CD4-positive, alpha-beta T cell treated with Interleukin-2 at 100 ng/mL for 4 hours (primary cell): Measurements from ENCODE around the gene ISYNA1.
"Not testable (repeated sequence)": the region's sequence is repeated elsewhere in the genome, so short reads cannot be mapped to it uniquely, and the experiment has no call there.

ENCODE experiments used
- DNase-seq: peaks from one replicate; pipeline ENCODE4 v3.0.0-alpha.2; 2020; ENCODE audit warnings: low spot score

ISYNA1 gene

DNA sequence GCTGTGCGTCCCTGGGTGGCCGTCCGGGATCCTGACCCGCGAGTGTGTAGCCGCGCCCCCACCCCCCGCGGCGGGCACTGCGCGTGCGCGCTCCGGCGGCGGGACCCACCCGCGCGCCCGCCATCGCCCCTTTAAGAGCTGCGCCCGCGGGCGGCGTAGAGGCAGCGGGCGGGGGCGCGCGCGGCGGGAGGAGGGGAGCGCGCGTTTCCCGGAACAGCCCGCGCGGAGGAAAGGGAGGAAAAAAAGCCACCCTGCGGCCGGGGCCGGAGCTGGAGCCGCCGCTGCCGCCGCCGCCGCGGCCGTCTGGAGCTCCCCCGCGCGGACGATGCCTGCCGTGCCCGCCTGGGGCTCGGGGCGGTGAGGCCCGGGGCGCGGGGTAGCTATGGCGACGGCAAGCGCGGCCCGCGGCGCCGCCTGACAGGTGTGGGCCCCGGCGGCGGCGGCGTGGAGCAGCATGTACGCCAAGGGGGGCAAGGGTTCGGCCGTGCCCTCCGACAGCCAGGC, 18.7 kb downstream of the ISYNA1 start, which contains the start of gene SSBP4:
TSS of gene SSBP4 (plus strand) at position 204 of the 504 bp plus-strand sequence. CDS start at position 455, 251 bp downstream.
- peak; percentile 73 for DNase-seq

DNA sequence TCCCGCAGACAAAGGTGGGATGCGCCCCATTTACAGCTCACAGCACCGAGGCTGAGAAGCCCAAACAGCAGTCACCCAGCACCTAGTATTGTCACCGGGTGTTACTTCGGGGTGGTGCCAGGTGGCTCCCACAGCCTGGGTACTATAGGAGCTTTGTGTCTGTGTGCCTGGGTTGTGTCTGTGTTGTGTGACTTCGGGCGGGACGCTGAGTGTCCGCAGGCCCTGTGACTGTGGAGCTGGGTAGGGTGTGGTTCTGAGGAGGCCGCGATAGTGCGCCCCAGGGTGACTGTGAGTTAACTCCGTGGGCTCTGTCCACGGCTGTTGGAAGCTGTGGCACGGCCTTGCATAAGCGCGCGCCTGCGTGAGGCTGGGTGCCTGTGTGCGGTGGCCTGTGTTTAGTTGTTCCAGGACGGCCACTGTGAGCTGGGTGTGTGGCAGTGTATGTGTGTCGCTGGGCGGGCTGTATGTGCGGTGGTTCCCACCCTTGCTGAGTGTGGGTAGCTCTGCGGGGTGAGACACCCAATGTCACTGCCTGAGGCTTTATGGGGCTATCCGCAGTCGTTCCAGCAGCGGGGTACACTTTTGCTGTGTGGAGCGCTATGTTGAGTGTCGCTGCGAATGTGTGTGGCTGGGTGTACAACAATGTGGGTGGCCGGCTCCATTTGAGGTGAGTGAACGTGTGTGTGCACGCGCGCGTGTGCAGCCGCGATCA, 19.3 kb downstream of the ISYNA1 start:
- peak; percentile 55 for DNase-seq

DNA sequence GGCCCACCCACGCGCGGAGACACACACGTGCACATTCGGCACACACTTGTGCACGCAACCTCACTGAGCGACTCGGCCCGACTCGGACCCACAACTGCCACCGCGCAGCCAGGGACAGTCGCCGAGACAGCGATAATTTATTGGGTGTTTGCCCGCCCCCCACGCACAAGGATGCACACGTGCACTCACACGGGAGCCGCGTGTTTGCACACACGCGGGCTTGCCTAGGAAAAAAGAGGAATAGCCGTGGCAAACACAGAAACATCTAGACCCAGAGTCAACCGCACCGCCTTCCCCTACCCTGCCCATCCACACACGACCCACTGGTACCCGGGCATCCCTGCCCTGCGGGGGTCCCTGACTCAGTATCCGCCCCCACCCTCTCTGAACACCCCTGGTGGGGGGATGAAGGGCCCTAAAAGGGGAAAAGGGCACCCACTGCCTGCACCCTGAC, 19.9 kb downstream of the ISYNA1 start:
- DNase-seq = no peak

DNA sequence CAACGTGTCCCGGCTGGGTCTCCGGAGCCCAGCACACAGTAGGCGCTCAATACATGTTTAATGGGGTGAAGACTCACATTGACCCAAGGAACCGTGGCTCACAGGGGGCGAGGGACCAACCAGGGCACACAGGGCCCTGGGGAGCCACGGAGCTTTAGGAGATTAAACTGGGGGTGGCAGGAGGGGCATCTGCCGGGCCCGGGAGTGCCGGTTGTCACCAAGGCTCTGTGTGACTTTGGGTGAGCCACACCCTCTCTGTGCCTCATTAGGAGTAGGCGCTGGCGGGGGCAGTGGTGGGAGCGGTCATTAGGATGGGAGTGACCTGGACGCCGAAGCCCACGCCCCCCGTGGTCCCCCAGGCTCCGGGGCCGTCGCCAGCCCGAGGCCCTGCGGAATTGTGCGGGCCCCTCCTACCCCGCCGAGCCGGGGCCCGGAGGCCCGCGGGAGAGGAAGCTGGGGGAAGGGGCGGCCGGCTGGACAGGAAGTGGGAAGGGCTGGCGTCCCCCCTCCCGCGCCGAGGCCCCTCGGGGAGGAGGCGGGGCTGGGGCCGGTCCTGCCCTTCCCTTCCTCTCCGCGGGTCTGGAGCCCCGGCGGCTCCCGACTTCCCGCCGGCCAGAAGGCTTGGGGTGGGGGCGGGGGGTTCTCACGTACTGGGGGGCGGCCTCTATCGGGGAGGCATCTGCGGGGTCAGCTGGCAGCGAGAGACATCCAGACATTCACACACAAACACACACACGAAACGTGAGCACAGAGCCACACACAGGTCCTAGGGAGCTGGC, 20.5 kb downstream of the ISYNA1 start:
- peak; percentile 42 for DNase-seq

DNA sequence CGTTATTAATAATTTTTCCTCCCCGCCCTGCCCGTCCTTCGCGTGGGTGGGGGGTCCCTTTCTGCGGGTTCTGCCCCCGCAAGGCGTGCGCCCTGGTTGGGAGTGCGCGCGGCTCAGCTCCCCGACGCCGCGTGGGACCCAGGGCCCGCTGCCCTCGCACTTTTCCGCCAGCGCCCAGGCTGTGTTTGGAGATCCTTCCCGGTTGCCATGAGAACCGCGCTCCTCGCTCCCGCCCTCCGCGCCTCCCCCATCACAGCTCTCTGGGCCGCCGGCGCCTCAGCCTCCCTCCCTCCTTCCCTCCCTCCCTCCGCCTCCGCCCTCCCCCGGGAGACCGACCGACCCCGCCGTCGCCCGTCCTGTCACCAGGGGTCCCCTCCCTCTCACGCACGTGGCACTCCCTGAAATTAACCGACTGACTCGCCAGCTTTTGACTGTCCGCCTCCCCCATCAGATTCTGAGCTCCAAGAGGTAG, 21.1 kb downstream of the ISYNA1 start:
- DNase-seq = peak; percentile 83

DNA sequence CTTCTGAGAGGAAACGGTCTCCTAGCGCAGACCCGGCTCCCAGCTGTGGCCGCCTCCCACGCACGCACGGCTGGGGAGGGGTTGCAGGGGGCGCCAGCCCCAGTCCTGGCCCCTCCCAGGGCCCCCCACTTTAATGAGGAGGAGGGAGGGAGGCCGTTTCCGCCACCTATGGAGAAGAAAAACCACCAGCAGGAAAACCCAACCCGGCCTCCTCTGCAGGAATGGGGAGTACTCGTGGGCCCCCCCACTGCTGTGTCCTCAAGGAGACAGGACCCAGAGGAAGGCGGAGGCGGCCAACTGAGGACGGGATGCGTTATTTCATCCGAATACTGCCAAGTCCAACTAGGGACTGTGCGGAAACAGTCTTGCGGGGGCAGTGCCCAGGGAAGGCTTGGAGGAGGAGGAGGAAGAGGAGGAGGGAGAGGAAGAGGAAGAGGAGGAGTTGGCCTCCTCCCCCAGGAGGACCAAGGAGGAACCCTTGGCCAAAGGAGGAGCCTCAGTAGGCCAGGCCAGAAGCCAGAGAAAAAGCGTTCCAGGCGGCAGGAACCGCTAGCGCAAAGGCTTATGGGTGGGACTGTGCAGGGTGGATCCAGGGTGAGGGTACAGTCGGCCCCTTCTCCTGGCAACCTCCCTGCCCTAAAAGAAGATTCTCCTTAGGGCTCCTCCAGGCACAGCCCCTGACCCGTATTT, 22.6 kb downstream of the ISYNA1 start:
- DNase-seq = no peak

DNA sequence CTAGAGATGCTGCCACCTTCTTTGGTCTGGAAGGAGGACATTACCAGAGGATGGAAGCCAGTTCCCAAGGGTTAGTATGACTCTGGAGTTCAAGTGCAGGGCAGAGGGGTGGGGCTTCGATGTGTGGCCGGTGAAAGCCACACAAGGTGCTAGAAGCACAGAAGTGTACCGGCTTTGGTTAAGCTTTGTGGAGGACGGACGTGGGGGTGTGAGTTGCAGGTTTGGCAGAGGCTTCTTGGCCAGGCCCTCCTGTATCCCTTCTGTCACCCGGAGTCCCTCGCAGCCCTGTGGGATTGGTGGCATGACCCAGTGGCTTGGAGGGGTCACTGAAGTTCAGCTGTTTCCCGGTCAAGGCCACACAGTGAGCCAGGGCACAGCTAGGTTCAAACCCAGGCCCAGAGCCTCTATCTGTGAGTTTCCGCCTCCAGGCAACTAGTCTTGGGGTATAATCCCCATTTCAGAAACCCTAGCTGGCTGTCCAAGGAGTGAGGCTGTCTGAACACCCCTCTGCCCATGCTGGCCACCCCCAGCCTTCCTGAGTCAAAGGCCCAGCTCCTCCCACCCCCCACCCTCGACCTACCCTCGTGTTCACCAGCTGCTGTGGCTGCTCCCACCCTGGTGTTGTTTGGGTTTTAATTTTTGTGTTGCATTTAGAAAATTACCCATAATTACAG, 23.3 kb downstream of the ISYNA1 start:
- DNase-seq = no peak

DNA sequence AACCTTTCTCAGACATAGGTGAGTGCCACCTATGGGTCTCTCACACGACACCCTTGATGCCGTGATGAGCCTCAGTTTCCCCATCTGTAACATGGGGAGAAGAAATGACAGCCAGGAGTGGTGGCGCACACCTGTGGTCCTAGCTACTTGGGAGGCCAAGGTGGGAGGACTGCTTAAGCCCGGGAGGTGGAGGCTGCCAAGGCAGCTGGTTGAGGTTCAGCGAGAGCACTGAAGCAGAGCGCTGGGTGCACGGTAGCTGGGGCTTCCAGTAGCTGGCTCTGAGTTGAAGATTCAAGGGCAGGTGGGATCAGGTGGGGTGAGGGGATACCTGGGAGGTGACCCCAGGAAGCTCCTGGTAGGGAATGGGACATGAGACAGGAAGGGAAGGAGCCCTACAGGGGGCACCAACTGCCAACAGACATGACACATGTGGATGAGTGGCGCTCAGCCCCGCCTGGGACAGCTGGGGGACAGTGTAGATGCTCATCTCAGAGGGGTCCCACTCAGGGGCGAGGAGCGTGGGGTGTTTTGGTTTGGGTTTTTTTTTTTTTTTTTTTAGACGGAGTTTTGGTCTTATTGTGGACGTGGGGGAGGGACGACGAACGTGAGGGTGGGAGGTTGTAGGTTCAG, 25.2 kb downstream of the ISYNA1 start:
- no peak for DNase-seq

DNA sequence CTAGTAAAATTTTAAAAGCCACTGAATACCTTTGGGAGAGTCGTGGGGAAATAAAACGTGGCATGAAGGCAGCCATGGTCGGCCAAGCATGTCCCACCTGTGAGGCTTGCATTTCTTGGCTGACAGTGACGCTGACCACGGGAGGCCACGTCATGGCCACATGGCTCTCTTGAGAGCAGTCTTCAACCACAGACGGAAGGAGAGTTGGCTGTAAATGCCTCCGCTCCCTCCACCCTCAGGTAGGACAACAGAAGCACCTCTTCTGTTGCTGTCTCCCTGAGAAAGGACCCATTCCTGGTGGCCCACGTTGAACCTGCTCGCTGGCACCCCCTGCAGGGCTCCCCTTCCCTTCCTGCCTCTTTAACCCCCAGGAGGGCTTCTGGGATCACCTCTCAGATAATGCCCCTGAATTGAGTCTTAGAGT, 29.9 kb downstream of the ISYNA1 start:
- DNase-seq = no peak

DNA sequence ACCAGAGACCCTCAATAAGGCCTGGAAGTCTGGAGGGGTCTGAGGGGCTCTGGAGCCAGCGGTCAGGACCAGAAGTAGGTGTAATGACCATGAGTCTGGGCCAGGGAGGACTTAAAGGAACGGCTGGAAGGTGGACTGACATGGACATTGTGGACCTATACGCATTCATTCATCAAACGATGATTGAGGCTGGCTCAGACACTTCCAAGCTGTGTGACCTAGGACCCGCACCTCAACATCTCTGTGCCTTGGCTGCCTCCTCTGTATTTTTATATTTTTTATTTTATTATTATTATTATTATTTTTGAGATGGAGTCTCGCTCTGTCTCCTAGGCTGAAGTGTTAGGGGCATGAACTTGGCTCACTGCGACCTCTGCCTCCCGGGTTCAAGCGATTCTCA, 31.2 kb downstream of the ISYNA1 start:
- no peak for DNase-seq

DNA sequence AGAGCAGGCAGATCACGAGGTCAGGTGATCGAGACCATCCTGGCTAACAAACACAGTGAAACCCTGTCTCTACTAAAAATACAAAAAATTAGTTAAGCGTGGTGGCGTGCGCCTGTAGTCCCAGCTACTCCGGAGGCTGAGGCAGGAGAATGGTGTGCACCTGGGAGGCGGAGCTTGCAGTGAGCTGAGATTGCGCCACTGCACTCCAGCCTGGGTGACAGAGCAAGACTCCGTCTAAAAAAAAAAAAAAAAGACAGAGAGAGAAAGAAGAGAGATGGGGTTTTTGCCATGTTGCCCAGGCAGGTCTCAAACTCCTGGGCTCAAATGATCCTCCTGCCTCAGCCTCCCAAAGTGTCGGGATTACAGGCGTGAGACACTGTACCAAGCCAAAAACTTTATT, 32.2 kb downstream of the ISYNA1 start:
- DNase-seq = not testable (repeated sequence)

DNA sequence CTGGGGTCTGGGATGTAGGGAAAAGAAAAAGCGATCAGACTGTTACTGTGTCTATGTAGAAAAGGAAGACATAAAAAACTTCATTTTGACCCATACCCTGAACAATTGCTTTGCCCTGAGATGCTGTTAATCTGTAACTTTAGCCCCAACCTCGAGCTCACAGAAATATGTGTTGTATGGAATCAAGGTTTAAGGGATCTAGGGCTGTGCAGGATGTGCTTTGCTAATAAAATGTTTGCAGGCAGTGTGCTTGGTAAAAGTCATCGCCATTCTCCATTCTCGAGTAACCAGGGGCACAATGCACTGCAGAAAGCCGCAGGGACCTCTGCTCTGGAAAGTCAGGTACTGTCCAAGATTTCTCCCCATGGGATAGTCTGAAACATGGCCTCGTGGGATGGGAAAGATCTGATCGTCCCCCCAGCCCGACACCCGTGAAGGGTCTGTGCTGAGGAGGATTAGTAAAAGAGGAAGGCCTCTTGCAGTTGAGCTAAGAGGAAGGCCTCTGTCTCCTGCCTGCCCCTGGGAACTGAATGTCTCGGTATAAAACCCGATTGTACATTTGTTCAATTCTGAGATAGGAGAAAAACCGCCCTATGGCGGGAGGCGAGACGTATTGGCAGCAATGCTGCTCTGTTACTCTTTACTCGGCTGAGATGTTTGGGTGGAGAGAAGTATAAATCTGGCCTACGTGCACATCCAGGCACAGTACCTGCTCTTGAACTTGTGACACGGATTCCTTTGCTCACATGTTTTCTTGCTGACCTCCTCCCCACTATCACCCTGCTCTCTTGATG, 35.3 kb downstream of the ISYNA1 start:
- not testable (repeated sequence) for DNase-seq

DNA sequence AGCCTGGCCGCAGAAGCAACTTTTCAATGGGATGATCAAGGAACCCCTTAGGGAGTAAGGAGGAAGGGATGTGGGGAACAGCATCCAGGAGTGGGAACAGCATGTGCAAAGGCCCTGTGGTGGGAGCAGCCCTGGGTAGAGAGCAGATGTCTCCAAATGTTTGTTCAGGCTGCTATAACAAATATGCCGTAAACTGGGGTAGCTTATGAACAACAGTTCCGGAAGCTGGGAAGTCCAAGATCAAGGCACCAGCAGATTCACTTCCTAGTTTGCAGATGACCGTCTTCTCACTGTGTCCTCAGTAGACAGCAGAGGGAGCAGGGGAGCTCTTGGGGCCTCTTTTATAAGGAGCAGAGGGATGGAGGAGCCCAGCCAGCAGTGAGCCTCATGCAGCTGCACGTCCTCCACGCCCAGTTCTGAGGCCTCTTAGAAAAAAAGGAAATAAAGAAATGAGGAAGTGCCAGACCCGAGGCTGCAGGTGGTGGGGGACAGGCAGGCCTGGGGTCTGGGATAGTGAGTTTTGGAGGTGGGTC, 36.3 kb downstream of the ISYNA1 start:
- no peak for DNase-seq

DNA sequence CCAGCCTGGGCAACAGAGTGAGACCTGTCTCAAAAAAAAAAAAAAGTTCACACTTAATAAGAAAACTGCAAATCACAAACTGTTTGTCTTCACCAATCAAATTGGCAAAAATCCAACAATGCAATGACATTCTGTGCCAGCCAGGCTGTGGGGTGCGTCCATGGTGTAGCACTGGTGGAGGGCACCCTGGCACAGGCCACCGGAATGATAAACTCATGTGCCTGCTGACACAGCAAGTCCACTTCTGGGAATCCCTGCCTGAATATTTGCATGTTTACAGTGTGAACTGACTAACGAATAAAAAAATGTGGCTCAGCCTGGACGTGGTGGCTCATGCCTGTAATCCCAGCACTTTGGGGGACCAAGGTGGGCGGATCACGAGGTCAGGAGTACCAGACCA, 38.9 kb downstream of the ISYNA1 start:
- DNase-seq = no peak

DNA sequence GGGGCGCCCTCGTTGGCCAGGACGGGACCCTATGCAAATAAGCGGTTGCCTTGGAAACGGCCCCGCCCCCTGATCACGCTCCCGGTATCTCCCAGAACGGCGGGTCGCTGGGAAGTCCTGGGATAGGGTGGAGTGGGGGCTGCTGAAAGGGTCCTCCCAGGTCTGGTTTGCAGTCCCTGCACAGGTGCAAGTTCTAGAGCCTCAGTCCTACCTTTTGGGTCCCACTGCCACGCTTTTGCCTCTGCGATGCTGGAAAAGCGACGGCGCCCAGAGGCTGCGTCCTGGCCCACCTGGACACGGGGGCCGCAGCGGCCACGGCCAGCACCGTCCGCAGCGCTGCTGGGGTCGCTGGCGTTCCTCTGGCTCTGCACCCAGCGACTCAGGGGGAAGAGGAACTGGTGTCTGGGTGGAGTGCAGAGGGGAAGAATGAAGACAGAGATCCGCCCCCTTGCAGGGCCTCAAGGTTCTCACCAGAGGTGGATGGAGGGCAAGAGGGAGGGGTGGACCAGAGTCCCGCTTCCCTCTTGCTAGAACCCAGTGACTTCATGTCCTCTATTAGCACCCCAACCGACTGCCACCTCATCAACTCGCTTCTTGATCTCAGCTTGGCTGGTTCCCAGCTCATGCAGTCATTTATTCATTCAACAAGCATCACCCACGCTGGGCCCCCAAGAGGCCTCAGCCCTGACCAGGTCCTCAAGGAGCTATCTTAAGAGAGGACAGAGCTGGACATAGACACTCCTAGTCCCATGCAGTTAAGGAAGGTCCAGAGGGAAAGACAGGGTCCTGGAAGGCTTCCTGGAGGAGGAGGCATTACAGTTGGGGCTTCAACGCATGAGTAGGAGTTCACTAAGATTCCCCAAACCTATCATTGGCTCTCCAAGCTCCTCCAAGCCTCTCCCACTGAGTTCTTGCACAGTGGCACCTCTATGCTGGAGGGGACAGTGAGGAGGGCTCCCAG, 40.4 kb downstream of the ISYNA1 start, which contains the start of gene LRRC25:
TSS of gene LRRC25 (minus strand) at position 381 of the 961 bp plus-strand sequence. CDS start 659 bp downstream, outside the sequence.
- DNase-seq = peak; percentile 23

DNA sequence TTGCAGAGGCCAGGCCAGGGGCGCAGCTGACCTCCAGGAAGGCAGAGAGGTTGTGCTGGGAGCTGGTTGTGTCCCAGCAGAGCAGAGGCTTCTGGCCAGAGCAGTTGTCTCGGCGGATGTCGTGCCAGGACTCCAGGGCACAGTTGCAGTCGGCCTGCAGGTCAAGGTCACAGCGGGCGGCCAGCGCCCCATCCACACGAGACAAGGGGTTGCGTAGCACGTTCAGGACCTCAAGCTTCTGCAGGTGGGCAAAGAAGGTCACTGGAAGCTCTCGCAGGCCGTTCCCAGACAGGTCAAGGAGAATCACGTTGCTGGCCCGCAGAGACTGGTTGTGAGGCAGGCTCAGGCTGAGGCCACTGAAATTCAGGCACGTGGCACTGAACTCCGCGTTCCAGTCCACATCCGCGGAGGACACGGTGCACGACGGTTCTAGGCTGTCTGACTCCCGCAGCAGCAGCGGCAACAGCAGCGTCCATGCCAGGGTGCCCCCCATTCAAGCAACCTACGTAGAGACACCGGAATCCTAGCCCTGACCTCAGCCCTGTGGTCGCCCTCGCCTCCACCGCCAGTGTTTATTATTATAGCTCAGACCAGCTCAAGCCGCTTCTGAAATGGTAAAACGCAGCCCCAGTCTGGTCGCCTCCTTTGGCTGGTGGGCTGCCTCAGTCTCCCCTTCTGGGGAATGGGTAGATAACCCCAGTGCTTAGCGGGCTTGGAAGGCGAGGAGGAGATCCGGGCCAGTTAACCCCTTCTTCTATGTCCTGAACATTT, 41.3 kb downstream of the ISYNA1 start:
- no peak for DNase-seq

DNA sequence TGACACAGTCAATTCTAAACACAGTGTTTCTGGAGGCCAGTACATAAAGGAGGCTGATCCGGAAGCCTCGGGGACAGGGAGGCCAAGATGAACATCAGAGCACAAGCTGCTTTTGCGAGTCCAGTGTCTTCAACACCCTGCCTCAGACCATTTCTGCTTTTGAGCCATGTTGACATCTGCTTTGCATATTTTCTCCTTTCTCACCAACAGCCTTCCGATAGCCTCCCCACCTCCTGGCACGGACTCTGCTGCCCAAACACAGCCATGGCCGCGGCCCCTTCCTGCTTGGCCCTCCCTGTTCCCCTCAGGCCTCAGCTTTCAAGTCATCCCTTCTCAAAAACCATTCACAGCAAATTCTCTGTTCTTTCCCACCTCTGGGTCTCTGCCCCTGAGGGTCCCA, 44.1 kb downstream of the ISYNA1 start:
- no peak for DNase-seq

DNA sequence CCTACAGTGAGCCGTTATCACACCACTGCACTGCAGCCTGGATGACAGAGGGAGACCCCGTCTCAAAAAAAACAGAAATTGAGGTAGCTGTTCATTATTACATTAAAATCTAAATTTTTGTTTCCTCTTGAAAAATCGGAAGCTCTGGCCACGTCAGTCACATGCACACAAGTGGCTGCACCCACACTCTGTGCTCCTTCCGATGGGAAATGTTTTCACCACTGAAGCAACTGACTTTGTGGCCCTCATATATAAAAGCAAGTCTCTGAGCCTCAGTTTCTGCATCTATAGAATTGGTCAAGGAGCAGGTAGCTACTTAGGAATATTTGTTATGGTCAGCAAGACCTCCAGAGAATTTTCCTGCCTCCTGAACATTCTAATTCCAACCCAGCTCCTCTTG, 45.0 kb downstream of the ISYNA1 start:
- DNase-seq = no peak
